ENCODE results near the gene RTCA. TPM values are rescaled to one million over a fixed set of nuclear protein-coding genes. Genes with fewer than 3 reads are reported as not detected.

Gene RTCA
- total and polyA plus RNA-seq, 2 experiments from 2014 or later: 37.2 to 38.9 TPM

DNA sequence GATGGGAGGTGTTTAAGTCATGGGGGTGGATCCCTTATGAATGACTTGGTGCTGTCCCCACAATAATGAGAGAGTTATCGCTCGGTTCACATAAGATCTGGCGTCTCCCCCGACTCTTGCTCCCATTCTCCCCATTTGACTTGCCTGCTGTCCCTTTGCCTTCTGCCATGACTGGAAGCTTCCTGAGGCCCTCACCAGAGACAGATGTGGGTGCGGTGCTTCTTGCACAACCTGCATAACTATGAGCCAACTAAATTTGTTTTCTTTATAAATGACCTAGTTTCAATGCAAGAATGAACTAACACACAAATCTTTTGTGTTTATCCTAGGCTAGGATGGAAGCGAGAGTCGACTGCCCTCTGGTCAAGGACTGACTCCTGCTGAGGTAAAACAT, 55.1 kb downstream of the RTCA start:
- TF ChIP-seq EZH2 (IDR thresholded peaks at IDR 0.05; ENCODE audit: borderline replicate concordance) (no peak), EZH2phosphoT487 (IDR thresholded peaks at IDR 0.05; ENCODE audit: low read depth, severe bottlenecking, unreplicated experiment) (no peak)
- TF ChIP-seq, protein P1, sequence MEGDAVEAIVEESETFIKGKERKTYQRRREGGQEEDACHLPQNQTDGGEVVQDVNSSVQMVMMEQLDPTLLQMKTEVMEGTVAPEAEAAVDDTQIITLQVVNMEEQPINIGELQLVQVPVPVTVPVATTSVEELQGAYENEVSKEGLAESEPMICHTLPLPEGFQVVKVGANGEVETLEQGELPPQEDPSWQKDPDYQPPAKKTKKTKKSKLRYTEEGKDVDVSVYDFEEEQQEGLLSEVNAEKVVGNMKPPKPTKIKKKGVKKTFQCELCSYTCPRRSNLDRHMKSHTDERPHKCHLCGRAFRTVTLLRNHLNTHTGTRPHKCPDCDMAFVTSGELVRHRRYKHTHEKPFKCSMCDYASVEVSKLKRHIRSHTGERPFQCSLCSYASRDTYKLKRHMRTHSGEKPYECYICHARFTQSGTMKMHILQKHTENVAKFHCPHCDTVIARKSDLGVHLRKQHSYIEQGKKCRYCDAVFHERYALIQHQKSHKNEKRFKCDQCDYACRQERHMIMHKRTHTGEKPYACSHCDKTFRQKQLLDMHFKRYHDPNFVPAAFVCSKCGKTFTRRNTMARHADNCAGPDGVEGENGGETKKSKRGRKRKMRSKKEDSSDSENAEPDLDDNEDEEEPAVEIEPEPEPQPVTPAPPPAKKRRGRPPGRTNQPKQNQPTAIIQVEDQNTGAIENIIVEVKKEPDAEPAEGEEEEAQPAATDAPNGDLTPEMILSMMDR (IDR thresholded peaks at IDR 0.05; ENCODE audit: poor library complexity): no peak
- H3K27me3 ChIP-seq: no peaks in the 10 kb centered on the region
- H3K9me3 ChIP-seq (ENCODE audit: low read depth): no peaks in the 10 kb centered on the region
- H3K27ac ChIP-seq: peak overlapping the region; percentile 78
- no peaks in the 10 kb centered on the region for H3K36me3 ChIP-seq (replicated peaks; ENCODE audit: insufficient read depth, low read depth)
- H3K79me2 ChIP-seq: no peaks in the 10 kb centered on the region
- H3K9me2 ChIP-seq (replicated peaks; ENCODE audit: insufficient read depth): no peaks in the 10 kb centered on the region
- DNase-seq (ENCODE audit: low spot score): no peak
- H4K20me1 ChIP-seq (ENCODE audit: insufficient read depth, poor library complexity, severe bottlenecking): no peaks in the 10 kb centered on the region
- H3K4me1 ChIP-seq (ENCODE audit: insufficient read depth): peaks cover 18% of the 10 kb centered on the region
- H3K4me2 ChIP-seq: peak overlapping the region; percentile 20
- 94% methylated on average over 7 of the region's 7 CpGs for WGBS (ENCODE audit: low lambda C conversion rate, missing lambda C conversion rate)
- no peak overlapping the region for H3K4me3 ChIP-seq
- H2AFZ ChIP-seq: no peak overlapping the region

DNA sequence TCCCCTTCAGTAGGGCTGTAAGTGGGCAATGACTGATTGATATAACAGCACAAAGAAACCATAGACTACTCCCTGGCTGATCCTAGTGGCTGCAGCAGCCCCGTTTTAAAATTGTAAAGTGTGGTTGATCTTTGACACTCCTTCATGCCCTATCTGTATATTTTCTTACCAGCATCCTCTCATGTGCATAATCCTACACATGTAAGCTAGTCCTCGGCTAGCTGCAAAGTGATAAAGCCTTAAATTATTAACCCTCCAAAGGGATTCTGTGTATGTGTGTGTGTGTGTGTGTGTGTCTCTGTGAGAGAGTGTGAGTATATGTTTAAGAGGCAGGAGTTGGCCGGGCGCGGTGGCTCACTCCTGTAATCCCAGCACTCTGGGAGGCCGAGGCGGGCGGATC, 55.5 kb downstream of the RTCA start:
- no peak overlapping the region for H3K4me2 ChIP-seq
- H3K27me3 ChIP-seq: no peaks in the 10 kb centered on the region
- H3K36me3 ChIP-seq (replicated peaks; ENCODE audit: insufficient read depth, low read depth): no peaks in the 10 kb centered on the region
- H3K9me3 ChIP-seq (ENCODE audit: low read depth): no peaks in the 10 kb centered on the region
- no peaks in the 10 kb centered on the region for H4K20me1 ChIP-seq (ENCODE audit: insufficient read depth, poor library complexity, severe bottlenecking)
- peak overlapping the region; percentile 78 for H3K27ac ChIP-seq
- 83% methylated on average over 8 of the region's 8 CpGs for WGBS (ENCODE audit: low lambda C conversion rate, missing lambda C conversion rate)
- no peak for DNase-seq (ENCODE audit: low spot score)
- H2AFZ ChIP-seq: no peak overlapping the region
- H3K79me2 ChIP-seq: no peaks in the 10 kb centered on the region
- no peak for TF ChIP-seq EZH2 (IDR thresholded peaks at IDR 0.05; ENCODE audit: borderline replicate concordance)
- TF ChIP-seq, protein P1 (IDR thresholded peaks at IDR 0.05; ENCODE audit: poor library complexity): no peak
- TF ChIP-seq EZH2phosphoT487 (IDR thresholded peaks at IDR 0.05; ENCODE audit: low read depth, severe bottlenecking, unreplicated experiment): no peak
- H3K9me2 ChIP-seq (replicated peaks; ENCODE audit: insufficient read depth): no peaks in the 10 kb centered on the region
- H3K4me1 ChIP-seq (ENCODE audit: insufficient read depth): peaks cover 18% of the 10 kb centered on the region
- H3K4me3 ChIP-seq: no peak overlapping the region

DNA sequence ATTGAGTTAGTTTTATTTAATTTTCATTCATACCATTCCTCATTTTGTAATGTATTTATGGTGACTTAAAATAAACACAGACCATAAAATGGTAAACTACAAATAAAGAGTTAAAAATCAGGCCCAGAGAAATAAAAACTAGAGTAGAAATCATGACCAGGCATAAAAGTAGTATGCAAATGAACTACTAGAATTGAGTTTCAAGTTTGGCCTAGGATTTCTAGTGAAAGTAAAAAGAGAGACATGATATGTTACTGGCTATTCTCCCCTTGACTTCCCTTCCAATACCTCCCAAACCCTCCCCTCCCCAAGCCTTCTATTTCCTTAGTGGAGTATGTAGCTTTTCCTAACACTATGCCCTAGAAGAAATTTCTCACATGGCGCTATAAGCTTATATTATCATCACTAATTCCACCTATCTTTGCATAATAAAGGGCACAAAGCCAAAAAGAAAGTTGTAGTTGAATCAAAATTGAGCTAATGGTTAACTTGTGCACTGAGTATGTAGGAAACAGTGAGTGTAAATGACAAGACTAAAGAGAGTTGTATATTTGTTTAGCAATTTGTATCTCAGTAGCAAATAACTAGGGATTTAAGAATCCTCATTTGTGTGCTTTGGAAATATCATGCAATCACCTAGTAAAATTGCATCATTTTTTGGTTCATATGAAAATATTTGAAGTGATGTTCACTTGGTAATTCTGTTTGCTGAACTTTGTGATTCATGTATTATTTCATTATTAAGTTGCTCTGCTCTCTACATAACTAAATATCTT, 56.6 kb downstream of the RTCA start:
- Histone ChIP-seq H4K20me1 (ENCODE audit: insufficient read depth, poor library complexity, severe bottlenecking) (no peaks in the 10 kb centered on the region), H3K9me2 (replicated peaks; ENCODE audit: insufficient read depth) (no peaks in the 10 kb centered on the region), H3K27me3 (no peaks in the 10 kb centered on the region), H3K36me3 (replicated peaks; ENCODE audit: insufficient read depth, low read depth) (no peaks in the 10 kb centered on the region), H3K4me1 (ENCODE audit: insufficient read depth) (peaks cover 18% of the 10 kb centered on the region), H3K4me3 (no peak overlapping the region), H3K79me2 (no peaks in the 10 kb centered on the region), H3K27ac (peak overlapping the region; percentile 67), H2AFZ (no peak overlapping the region), H3K9me3 (ENCODE audit: low read depth) (no peaks in the 10 kb centered on the region), H3K4me2 (no peak overlapping the region)
- WGBS (ENCODE audit: low lambda C conversion rate, missing lambda C conversion rate): 80% methylated on average over 1 of the region's 1 CpG
- no peak for TF ChIP-seq EZH2 (IDR thresholded peaks at IDR 0.05; ENCODE audit: borderline replicate concordance)
- TF ChIP-seq, protein P1 (IDR thresholded peaks at IDR 0.05; ENCODE audit: poor library complexity): no peak
- no peak for TF ChIP-seq EZH2phosphoT487 (IDR thresholded peaks at IDR 0.05; ENCODE audit: low read depth, severe bottlenecking, unreplicated experiment)
- peak; percentile 31 for DNase-seq (ENCODE audit: low spot score)
